Spleen (tissue), 7 donors: ENCODE results near the gene DCBLD1.

Experiments
- CTCF ChIP-seq, 11 experiments: fragments of 200-600 bp in 7 of 11; fragments of 450-650 bp in 4 of 11; sonication (generic) in 4 of 11; IDR thresholded peaks in 8 of 11; conservative IDR thresholded peaks in 3 of 11; 1 replicate in 7 of 11; 2 replicates in 4 of 11; pipeline versions ENCODE4 v1.4.0 to v1.8.0; 2016 to 2021; ENCODE audit warnings: antibody characterized with exemption in 11 of 11, inconsistent platforms in 4 of 11, mild to moderate bottlenecking in 1 of 11
- POLR2A ChIP-seq, 3 donors: fragments of 450-650 bp; IDR thresholded peaks; one replicate each; pipeline ENCODE4 v1.5.1; 2017; ENCODE audit warnings: antibody characterized with exemption in 3 of 3, mild to moderate bottlenecking in 1 of 3
- donor health status: DM: no; HTN: no; CAD: no; lungs with moderate emphysema.
- donor health status: DM: no; HTN: no; CAD: no.
- donor health status: DM: no; HTN: no; CAD: no.

GRCh38 chr6:117591405-117591804, 108.9 kb downstream of the DCBLD1 start:
- TF ChIP-seq CTCF (IDR thresholded peaks at IDR 0.05 in 8 of 11, conservative IDR thresholded peaks at IDR 0.05 in 3 of 11) (no peak), POLR2A (IDR thresholded peaks at IDR 0.05) (no peak)
